Measurements from ENCODE around the gene NEFH.

DNA sequence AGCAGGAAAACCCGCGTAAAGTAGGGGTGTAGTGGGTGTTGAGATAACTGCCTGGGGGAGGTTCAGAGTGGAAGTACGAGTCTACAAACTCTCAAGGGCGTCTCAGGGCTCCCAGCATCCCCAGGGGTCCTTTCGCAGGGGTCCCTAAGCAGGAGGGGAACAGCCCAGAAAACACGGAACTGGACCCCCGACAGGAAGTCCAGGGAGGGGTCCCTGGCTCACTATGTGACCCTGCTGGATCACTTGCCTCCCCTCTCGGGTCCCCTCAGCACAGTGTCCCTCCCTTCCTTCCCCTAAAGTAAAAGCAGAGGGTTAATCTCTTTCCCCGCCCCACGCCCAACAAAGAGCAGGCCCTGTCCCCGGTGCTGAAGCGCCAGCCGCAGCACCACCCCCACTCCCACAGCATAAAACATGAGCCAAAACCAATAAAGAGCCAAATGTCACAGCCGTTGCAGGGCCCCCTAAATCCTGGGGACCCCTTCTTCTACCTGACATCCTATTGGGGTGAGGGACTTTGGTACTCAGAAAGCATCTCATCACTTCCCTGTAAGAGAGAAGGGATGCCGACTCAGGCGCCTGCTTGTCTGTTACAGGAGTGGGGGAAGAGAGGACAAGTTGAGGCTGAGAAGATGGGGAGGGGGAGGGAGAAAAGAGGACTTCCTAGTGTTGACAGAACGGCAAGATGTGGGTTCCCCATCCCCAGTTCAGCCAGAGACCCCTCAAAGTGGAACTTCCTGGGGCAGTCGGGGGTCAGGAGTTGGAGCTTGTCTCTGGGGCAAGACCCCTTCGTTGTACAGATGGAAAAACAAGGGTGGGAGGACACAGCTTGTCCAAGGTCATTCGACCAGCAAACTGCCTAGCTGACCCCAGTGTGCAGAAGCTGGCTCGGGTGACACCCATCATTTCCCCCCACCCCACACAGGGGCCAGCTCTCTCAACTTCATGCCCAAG is 1.4 kb upstream of the NEFH start:
- TF ChIP-seq, protein P1, sequence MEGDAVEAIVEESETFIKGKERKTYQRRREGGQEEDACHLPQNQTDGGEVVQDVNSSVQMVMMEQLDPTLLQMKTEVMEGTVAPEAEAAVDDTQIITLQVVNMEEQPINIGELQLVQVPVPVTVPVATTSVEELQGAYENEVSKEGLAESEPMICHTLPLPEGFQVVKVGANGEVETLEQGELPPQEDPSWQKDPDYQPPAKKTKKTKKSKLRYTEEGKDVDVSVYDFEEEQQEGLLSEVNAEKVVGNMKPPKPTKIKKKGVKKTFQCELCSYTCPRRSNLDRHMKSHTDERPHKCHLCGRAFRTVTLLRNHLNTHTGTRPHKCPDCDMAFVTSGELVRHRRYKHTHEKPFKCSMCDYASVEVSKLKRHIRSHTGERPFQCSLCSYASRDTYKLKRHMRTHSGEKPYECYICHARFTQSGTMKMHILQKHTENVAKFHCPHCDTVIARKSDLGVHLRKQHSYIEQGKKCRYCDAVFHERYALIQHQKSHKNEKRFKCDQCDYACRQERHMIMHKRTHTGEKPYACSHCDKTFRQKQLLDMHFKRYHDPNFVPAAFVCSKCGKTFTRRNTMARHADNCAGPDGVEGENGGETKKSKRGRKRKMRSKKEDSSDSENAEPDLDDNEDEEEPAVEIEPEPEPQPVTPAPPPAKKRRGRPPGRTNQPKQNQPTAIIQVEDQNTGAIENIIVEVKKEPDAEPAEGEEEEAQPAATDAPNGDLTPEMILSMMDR (IDR thresholded peaks at IDR 0.05) = no peak
- TF ChIP-seq POLR2A (IDR thresholded peaks at IDR 0.05) = no peak
